GM04504 (cell line): ENCODE data around the gene TEAD4.

Source experiments
- DNase-seq: peaks from one replicate; pipeline ENCODE4 v3.0.0-alpha.2; 2012; ENCODE audit warnings: low read depth

The TEAD4 gene

DNA sequence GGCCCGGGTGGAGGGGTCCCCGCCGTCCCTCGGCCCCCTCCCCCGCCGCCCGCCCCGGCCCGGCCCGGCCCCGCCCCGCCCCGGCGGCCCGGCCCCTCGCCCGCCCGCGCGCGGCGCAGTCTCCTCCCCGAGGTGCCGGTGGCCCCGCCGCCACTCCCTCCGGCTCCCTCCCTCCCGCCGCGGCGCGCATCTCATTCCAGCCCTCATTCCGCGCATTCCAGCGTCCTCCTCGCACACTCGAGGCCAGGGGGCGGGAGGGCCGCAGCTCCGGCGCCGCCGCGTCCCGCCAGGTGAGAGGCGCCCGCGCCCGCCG is at the start of gene TEAD4:
TEAD4 (plus strand) TSS at position 206 of the 313 bp plus-strand sequence.
- DNase-seq, result peak; percentile 47

GRCh38 chr12:2912216-2912575 is 47.0 kb upstream of the TEAD4 start:
- no peak for DNase-seq

- DNase-seq, result no peak
These were observed 39.9 kb upstream of the TEAD4 start for GRCh38 chr12:2919249-2919648.

DNA sequence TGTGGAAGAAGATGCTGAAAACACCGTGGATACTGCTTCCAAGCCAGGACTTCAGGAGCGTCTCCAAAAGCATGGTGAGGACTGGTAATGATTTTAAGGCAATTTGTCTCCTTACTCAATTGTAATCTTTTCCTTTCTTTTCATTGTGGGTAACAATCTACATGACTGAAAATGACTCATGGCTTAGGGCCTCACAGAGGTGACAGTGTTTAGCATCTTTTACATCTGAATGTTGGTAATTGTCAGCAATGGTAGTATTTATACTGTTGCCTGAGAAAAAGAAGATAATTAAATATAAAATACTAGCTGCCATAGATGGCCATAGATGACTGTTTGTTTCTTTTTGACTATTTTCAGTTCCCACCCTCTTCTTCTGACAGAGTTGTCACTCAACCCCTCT is 36.9 kb upstream of the TEAD4 start:
- no peak for DNase-seq

- DNase-seq, result no peak
These were observed 36.1 kb upstream of the TEAD4 start for GRCh38 chr12:2923057-2923456.

DNA sequence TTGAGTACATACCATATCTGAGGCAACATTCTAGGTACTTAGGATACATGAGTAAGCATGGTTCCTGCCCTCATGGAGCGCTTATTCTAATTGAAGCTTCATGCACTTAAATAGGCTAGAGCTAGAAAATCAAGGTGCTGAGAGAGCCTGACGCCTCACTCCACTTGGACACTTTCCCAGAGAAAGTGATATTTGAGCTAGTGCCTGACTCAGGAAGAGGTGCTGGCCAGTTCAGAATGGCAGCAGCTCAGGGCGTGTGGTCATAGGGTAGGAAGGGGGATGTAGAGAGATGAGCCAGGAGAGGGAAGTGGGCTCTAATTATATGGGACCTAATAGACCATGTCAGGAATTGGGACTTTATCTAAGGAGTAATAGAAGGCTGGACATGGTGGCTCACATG is 35.2 kb upstream of the TEAD4 start:
- no peak for DNase-seq

GRCh38 chr12:2925322-2925995 is 33.7 kb upstream of the TEAD4 start:
- DNase-seq, result no peak

GRCh38 chr12:2930865-2931264 is 28.3 kb upstream of the TEAD4 start:
- no peak for DNase-seq

- DNase-seq, result no peak
These were observed 25.6 kb upstream of the TEAD4 start for GRCh38 chr12:2933586-2933985.

DNA sequence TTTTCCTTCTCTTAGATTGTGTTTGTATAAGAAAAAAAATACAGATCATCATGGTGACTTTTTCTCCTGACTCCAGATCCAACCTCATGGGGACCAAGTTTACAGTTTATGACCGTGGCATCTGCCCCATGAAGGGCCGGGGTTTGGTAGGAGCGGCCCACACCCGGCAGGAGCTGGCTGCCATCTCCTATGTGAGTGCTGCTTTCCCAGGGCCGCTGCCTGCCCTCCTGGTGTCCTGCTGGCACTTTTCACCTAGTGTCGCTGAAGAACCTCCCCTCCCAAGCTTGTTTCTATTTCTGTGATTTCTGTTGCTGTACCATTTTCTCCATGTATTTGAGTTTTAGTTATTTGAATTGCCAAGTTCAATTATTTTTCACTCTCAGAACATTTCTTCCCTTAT is 24.8 kb upstream of the TEAD4 start:
- no peak for DNase-seq

GRCh38 chr12:2936301-2936700 is 22.9 kb upstream of the TEAD4 start:
- no peak for DNase-seq

DNA sequence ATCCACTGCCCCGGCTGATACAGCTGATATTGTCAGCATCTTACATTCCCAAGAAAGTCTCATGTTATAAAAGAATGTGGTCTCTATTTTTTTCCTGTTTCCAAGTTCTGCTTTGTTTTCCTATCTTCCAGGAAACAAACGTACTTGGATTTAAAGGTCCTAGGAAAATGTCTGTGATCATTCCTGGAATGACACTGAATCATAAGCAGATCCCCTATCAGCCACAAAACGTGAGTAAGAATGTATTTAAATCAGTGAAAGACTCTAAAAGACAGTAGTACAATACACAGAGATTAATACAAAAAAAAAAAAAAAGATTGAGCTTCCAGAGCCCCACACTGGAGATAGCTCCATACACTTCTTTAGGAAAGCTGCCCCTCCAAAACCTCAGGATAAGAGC is 21.7 kb upstream of the TEAD4 start:
- no peak for DNase-seq

GRCh38 chr12:2939191-2939590 is 20.0 kb upstream of the TEAD4 start:
- no peak for DNase-seq

GRCh38 chr12:2940564-2940963 is 18.6 kb upstream of the TEAD4 start:
- DNase-seq, result no peak

GRCh38 chr12:2941524-2941923 is 17.7 kb upstream of the TEAD4 start:
- DNase-seq, result no peak

DNA sequence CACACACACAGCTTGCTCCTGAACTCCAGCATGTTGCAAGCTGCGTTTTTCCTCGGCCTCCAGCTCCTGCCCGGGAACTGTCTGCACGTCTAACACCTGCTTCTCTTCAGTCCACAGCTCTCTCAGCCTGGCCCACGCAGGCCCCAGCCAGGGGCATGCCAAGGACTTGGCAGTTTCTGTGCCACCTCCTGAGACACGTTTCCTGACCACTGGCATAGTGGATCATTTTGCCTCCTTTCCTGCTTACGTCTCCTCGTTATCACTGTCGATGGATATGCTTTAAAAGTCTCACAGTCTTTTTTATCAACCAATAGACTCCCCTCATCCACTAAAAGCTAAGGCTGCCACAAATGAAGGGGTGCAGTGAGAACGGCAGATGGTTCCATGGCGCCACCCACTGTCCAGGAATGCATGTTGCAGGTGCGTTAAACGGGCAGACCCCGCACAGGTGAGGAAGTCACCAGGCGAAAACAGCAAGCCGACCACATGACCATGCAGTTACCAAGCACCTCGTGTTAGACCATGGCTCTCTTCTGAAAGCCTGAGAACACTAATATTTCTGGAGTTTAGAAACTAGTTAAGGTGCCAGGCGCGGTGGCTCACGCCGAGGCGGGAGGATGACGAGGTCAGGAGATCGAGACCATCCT is 14.7 kb upstream of the TEAD4 start:
- no peak for DNase-seq

DNA sequence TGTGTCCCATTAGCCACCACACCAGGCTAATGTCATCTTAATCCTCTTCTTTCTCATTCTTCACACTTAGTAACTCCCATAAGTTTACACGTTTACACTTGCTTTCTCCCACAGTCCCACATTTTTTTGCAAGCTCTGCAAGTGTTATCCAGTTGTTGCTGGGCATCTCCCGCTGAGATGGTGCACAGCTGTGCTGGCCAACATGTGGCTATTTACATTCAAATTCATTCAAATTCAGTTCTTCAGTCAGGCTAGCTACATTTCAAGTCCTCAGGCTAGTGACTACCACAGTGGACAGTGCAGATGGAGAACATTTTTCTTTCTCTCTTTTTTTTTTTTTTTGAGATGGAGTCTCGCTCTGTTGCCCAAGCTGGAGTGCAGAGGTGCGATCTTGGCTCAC is 9.8 kb upstream of the TEAD4 start:
- DNase-seq, result no peak

DNA sequence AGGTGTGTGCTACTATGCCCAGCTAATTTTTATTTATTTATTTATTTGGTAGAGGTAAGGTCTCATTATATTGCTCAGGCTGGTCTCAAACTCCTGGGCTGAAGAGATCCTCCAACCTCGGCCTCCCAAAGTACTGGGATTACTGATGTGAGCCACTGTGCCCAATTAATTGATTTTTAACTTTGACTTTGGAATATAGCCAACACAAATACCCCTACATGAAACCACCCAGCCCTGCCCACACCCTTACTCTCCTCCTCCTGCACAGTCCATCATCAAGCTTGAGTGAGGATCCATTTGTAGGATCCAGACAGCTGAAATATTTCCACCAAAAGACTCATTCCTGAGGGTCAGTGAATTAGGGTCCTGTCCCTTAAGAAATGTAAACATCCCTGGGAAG is 3.3 kb upstream of the TEAD4 start:
- DNase-seq, result no peak

DNA sequence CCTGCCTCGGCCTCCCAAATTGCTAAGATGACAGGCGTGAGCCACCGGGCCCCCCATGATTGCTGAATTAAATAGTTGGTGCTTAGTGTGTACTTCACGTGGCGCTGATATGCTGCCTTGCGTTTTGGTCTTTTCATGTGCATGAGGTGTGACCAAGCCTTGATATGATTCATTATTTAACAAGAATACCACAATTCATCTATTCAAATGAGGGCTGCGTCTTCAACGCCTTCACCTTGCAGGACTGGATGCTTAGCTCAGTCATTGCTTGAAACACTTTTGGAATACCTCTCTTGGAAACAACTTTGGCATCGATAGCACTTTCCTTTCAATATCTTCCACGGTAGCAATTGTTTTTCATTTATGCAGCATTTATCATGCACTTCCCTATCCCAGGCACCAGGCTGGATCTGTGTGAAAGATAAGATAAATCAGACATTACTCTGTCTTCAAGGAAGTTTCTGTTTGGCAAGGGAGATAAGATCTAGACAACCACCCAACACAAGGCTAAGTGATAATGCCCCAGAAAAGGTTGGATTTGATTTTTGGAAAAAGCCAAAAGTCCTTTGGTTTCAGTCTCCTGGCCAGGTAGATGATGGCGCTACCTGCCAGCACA is 1.3 kb upstream of the TEAD4 start:
- DNase-seq, result no peak

DNA sequence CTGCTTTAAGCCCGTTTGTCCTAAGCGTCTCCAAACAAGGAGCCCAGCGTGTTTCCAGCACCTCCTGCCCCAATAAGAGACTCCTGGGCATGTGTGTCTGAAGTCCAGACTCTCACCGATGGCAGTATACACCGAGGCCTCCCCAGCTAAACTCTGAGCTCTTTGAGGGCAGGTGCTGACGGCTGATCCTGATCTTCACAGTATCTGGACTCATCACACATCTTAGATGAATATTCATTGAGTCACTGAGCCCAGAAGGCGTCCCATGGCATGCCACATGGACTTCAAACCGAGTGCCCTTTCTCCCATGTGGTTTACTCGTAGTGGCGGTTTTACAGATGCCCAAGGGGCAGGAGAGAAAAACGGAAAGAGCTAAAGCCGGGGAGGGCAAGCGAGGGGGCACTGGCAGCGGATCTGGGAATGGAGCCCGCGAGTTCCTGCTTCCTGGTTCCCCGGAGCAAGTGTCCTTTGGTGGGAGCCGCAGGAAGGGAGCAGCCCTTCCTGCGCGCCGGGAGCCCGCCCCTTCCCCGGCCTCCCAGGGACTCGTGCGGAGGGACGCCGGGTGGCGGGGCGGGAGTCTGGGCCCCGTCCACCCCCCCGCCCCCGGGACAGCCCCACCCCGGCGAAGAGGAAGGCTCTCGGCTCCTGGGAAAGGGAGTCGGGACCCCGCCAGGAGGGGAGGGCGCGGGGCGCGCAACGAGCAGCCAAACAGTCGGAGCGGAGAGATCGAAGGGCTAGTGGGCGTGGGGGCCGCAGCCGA is 585 bp upstream of the TEAD4 start:
- DNase-seq, result peak; percentile 42

DNA sequence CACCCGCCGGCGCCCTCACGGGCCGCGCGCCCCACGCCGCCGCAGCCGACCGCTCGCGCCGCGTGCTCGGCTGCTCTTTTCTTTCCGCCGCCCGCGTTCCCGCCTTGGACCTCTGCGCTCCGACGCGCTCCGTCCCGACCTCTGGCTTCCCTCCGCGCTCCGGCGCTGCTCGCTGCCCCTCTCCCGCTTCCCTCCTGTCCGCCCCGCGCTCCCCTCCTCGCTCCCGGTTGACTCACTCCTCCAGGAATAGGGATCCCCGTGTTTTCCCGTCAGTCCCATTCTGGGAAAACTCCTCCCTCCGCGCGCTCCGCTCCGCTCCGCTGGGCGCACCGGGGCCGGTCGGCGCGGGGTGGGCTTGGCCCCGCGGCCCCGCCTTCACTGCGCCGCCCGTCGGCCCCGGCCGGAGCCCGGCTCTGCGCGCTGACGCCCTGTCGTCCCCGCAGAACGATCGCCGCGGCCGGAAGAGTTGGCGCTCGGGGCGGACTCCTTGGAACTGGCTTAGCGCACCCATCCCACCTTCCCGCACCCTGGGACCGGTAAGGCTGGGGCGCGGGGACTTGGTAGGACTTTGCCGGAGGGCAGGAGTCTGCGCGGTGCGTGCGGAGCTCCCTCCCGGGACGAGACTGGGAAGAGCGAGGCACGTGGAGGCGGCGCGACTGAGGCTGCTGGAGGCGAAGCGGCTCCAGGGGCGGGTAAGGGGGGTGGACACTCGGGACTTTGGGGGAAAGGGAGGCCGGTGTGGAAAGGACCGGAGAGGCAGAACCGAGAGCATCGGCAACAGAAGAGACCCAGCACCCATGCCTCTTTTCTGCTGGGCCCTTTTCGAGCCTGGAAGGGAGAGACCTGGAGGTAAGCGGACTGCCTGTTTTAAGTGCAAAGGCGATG is 550 bp downstream of the TEAD4 start:
- peak; percentile 43 for DNase-seq

- DNase-seq, result no peak
These were observed 1.3 kb downstream of the TEAD4 start for GRCh38 chr12:2960390-2960956.
